Inflammatory macrophage (primary cell): ENCODE measurements around the gene NGLY1.

ENCODE experiments used
- DNase-seq, 2 donors: peaks; one replicate each; pipeline ENCODE4 v3.0.0-alpha.2; 2020 to 2022

NGLY1 gene

GRCh38 chr3:25783661-25784512, 644 bp upstream of the NGLY1 start:
- DNase-seq: peak; percentile 71 to 74

- no peak for DNase-seq
Measured at GRCh38 chr3:25782636-25782937, 656 bp downstream of the NGLY1 start.

- no peak for DNase-seq
Measured at GRCh38 chr3:25781758-25782594, 1.3 kb downstream of the NGLY1 start.

- DNase-seq: peak in 1 of 2 donors; percentile 16
Measured at GRCh38 chr3:25781145-25781757, 2.0 kb downstream of the NGLY1 start.

GRCh38 chr3:25780618-25781017, 2.6 kb downstream of the NGLY1 start:
- no peak for DNase-seq

- DNase-seq: no peak
Measured at GRCh38 chr3:25775936-25776335, 7.3 kb downstream of the NGLY1 start.

GRCh38 chr3:25768851-25769250, 14.4 kb downstream of the NGLY1 start:
- no peak for DNase-seq

- DNase-seq: no peak
Measured at GRCh38 chr3:25751725-25752124, 31.5 kb downstream of the NGLY1 start.

- no peak for DNase-seq
Measured at GRCh38 chr3:25751048-25751447, 32.2 kb downstream of the NGLY1 start.

- peak; percentile 43 to 64 for DNase-seq
Measured at GRCh38 chr3:25749031-25749581, 34.1 kb downstream of the NGLY1 start.

GRCh38 chr3:25748189-25748588, 35.1 kb downstream of the NGLY1 start:
- no peak for DNase-seq

- no peak for DNase-seq
Measured at GRCh38 chr3:25747033-25747432, 36.2 kb downstream of the NGLY1 start.

- DNase-seq: peak; percentile 54 to 58
Measured at GRCh38 chr3:25744470-25744869, 38.8 kb downstream of the NGLY1 start.

GRCh38 chr3:25728101-25728500, 55.1 kb downstream of the NGLY1 start:
- DNase-seq: no peak

- DNase-seq: no peak
Measured at GRCh38 chr3:25727316-25727715, 55.9 kb downstream of the NGLY1 start.

- DNase-seq: no peak
Measured at GRCh38 chr3:25725810-25726209, 57.4 kb downstream of the NGLY1 start.

- no peak for DNase-seq
Measured at GRCh38 chr3:25724948-25725645, 58.1 kb downstream of the NGLY1 start.

- no peak for DNase-seq
Measured at GRCh38 chr3:25723802-25724201, 59.4 kb downstream of the NGLY1 start.

GRCh38 chr3:25719321-25719720, 63.9 kb downstream of the NGLY1 start:
- DNase-seq: no peak

GRCh38 chr3:25713341-25713985, 69.8 kb downstream of the NGLY1 start:
- no peak for DNase-seq

GRCh38 chr3:25711090-25711489, 72.2 kb downstream of the NGLY1 start:
- DNase-seq: no peak

- DNase-seq: no peak
Measured at GRCh38 chr3:25708036-25708435, 75.2 kb downstream of the NGLY1 start.
